ENCODE measurements around the gene EBF3. TPM values are rescaled to one million over a fixed set of nuclear protein-coding genes. Genes with fewer than 3 reads are reported as not detected.

Gene EBF3
- total RNA-seq, 2 experiments from 2014 or later = not detected

DNA sequence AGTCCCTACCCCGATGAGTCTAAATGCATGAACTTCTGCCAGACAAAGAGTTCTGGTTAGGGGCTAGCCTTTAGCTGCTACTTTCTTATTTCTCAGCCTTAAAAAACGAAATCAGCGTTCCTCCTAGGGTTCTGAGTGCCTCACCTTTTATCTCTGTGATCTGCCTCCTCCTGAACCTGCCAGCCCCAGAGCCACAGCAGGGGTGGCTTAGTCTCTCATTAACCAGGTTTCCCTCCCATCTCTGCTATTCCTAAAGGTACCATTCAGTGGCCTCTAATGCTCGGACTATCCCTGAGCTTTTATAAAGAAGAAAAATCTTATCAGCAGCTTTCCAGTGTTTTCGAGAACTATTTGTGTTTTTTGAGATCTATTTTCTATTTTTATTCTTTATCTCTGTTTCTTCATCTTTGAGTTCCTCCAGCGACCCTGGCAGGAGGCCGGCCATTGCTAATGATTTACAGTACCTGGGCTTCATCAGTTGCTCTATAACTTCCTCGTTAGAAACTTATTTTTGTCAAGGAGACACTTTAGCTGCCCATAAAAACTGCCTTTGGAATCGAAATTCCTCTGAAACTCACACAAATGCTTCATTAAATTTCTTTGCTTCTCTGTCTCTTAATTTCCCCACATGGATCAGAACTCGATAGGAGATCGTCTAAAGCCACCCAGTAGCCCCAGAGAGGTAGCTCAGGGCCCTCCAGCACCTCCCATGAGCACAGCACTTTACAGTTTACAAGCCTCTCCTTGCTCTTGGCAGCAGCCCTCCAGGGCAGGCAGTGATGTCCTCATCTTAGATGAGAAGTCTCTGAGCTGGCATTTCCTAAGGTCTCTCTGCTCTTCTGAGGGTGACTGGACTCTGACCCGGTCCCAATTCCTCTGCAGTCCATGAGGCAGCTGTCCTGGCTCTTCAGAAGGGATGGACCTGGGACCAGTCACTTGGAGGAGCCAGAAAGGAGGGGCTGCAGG lies 149.1 kb downstream of the EBF3 start:
- intact Hi-C loops (cut with micrococcal nuclease) = no loop called here
- Mint-ChIP-seq H3K27me3 (no peaks in the 10 kb centered on the region), H3K9me3 (peaks cover 11% of the 10 kb centered on the region), H3K4me3 (no peak overlapping the region), H3K27ac (no peak overlapping the region), H3K4me1 (ENCODE audit: low read depth) (no peaks in the 10 kb centered on the region), H3K36me3 (no peaks in the 10 kb centered on the region)
- CTCF ChIA-PET = no interaction called here
- POLR2A ChIA-PET = no interaction called here
- no peak for DNase-seq

- Mint-ChIP-seq H3K4me3 (no peak overlapping the region), H3K27me3 (no peaks in the 10 kb centered on the region), H3K9me3 (peaks cover 2% of the 10 kb centered on the region), H3K27ac (no peak overlapping the region), H3K36me3 (no peaks in the 10 kb centered on the region), H3K4me1 (ENCODE audit: low read depth) (no peaks in the 10 kb centered on the region)
- intact Hi-C loops (cut with micrococcal nuclease) = no loop called here
- ChIA-PET CTCF (no interaction called here), POLR2A (no interaction called here)
- DNase-seq = no peak
Measured at GRCh38 chr10:129812398-129812797, 151.7 kb downstream of the EBF3 start.

GRCh38 chr10:129811208-129811607 lies 152.9 kb downstream of the EBF3 start:
- no peak overlapping the region for H3K27ac Mint-ChIP-seq
- H3K4me3 Mint-ChIP-seq = no peak overlapping the region
- DNase-seq = no peak
- H3K27me3 Mint-ChIP-seq = no peaks in the 10 kb centered on the region
- ChIA-PET POLR2A (no interaction called here), CTCF (no interaction called here)
- H3K4me1 Mint-ChIP-seq (ENCODE audit: low read depth) = no peaks in the 10 kb centered on the region
- H3K36me3 Mint-ChIP-seq = no peaks in the 10 kb centered on the region
- peaks cover 11% of the 10 kb centered on the region for H3K9me3 Mint-ChIP-seq
- intact Hi-C loops (cut with micrococcal nuclease) = no loop called here

- Mint-ChIP-seq H3K36me3 (no peaks in the 10 kb centered on the region), H3K4me1 (ENCODE audit: low read depth) (no peaks in the 10 kb centered on the region), H3K4me3 (no peak overlapping the region), H3K27ac (no peak overlapping the region), H3K27me3 (no peaks in the 10 kb centered on the region), H3K9me3 (peaks cover 16% of the 10 kb centered on the region)
- intact Hi-C loops (cut with micrococcal nuclease) = no loop called here
- ChIA-PET CTCF (no interaction called here), POLR2A (no interaction called here)
- DNase-seq = no peak
Measured at GRCh38 chr10:129809841-129810240, 154.2 kb downstream of the EBF3 start.

- no peak overlapping the region for H3K4me3 Mint-ChIP-seq
- no peak overlapping the region for H3K27ac Mint-ChIP-seq
- no peaks in the 10 kb centered on the region for H3K4me1 Mint-ChIP-seq (ENCODE audit: low read depth)
- no peak for DNase-seq
- peaks cover 18% of the 10 kb centered on the region for H3K9me3 Mint-ChIP-seq
- intact Hi-C loops (cut with micrococcal nuclease) = no loop called here
- CTCF ChIA-PET = no interaction called here
- POLR2A ChIA-PET = no interaction called here
- no peaks in the 10 kb centered on the region for H3K27me3 Mint-ChIP-seq
- no peaks in the 10 kb centered on the region for H3K36me3 Mint-ChIP-seq
Measured at GRCh38 chr10:129809431-129809830, 154.6 kb downstream of the EBF3 start.

GRCh38 chr10:129808092-129808983 lies 155.7 kb downstream of the EBF3 start:
- Mint-ChIP-seq H3K27ac (no peak overlapping the region), H3K4me3 (no peak overlapping the region), H3K9me3 (peaks cover 29% of the 10 kb centered on the region), H3K4me1 (ENCODE audit: low read depth) (no peaks in the 10 kb centered on the region), H3K36me3 (peaks cover 2% of the 10 kb centered on the region), H3K27me3 (no peaks in the 10 kb centered on the region)
- intact Hi-C loops (cut with micrococcal nuclease) = no loop called here
- no peak for DNase-seq
- POLR2A ChIA-PET = no interaction called here
- CTCF ChIA-PET = no interaction called here

DNA sequence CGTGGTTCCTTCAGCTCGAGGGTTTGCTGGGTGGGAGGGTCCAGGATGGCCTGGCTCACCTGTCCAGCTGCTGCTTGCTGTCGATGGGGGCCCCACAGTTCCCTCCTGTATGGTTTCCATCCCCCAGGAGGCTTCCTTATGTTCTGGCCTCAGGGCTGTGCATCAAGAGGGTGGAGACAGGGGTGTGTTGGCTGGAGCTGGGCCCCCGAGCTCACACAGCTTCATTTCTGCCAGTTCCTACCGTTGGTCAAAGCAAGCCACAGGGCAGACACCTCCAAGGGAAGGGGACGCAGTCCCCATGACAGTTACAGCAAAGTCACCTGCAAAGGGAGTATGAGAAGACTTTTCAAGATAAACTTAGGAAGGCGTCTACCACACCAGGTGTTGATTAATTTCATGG lies 156.9 kb downstream of the EBF3 start:
- DNase-seq = no peak
- Mint-ChIP-seq H3K9me3 (peaks cover 36% of the 10 kb centered on the region), H3K36me3 (peaks cover 2% of the 10 kb centered on the region), H3K4me3 (no peak overlapping the region), H3K4me1 (ENCODE audit: low read depth) (no peaks in the 10 kb centered on the region), H3K27me3 (no peaks in the 10 kb centered on the region), H3K27ac (no peak overlapping the region)
- ChIA-PET CTCF (no interaction called here), POLR2A (no interaction called here)
- intact Hi-C loops (cut with micrococcal nuclease) = no loop called here

DNA sequence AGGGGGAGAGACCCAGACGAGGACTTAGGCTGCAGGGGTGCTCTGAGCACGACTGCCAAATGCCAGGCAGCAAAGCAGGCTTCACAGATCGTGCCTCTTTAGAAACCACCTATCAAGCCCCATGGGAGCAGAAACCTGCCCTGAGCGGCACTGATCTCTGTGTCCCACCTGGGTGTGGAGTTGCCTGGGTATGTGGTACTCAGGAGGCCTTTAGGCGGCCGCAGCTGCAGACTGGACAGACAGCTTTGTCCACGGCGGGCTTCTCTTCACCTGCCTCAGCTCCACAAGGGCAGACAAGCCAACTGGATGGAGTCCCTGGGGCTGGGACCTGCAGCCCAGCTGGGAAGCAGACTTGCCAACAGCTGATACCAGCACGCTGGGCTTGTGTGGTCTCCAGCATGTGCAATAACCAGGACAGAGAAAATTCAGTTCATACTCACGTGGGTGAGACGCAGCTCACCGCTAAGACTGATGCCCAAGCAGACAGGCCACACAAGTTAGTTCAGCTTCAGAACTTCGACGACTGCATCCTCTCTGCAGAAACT lies 163.2 kb downstream of the EBF3 start:
- H3K36me3 Mint-ChIP-seq = peaks cover 3% of the 10 kb centered on the region
- no peak overlapping the region for H3K4me3 Mint-ChIP-seq
- intact Hi-C loops (cut with micrococcal nuclease) = no loop called here
- POLR2A ChIA-PET = no interaction called here
- no peak for DNase-seq
- CTCF ChIA-PET = no interaction called here
- H3K4me1 Mint-ChIP-seq (ENCODE audit: low read depth) = no peaks in the 10 kb centered on the region
- H3K27me3 Mint-ChIP-seq = no peaks in the 10 kb centered on the region
- peaks cover 55% of the 10 kb centered on the region for H3K9me3 Mint-ChIP-seq
- no peak overlapping the region for H3K27ac Mint-ChIP-seq

DNA sequence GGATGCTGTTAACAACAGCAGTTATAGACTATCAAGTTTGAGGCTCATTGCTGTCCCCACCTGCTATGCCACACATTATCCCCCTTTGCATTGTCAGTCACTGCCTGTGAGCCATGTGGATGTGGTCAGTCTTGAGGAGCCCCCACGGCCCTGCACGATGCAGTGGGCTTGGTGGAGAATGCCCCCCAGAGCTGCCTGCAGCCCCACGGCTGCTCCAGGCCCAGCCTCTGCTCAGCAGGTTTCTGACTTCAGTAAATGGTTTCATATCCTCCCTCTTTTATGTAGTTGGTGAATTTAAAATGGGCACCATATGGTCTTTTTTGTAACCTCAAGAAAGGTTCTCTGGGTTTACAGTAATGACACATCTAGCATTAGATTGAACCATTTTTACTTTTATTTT lies 164.1 kb downstream of the EBF3 start:
- Mint-ChIP-seq H3K9me3 (peaks cover 58% of the 10 kb centered on the region), H3K27ac (no peak overlapping the region)
- CTCF ChIA-PET = no interaction called here

GRCh38 chr10:129796710-129797420 lies 167.2 kb downstream of the EBF3 start:
- no peaks in the 10 kb centered on the region for H3K27me3 Mint-ChIP-seq
- ChIA-PET POLR2A (no interaction called here), CTCF (no interaction called here)
- no peak overlapping the region for H3K4me3 Mint-ChIP-seq
- no peak overlapping the region for H3K27ac Mint-ChIP-seq
- peaks cover 3% of the 10 kb centered on the region for H3K36me3 Mint-ChIP-seq
- no peak for DNase-seq
- peaks cover 67% of the 10 kb centered on the region for H3K9me3 Mint-ChIP-seq
- H3K4me1 Mint-ChIP-seq (ENCODE audit: low read depth) = no peaks in the 10 kb centered on the region
- intact Hi-C loops (cut with micrococcal nuclease) = no loop called here

More for the DNA sequence above, 164.1 kb downstream of the EBF3 start:
- Mint-ChIP-seq H3K27me3 (no peaks in the 10 kb centered on the region), H3K4me3 (no peak overlapping the region), H3K36me3 (peaks cover 5% of the 10 kb centered on the region), H3K4me1 (ENCODE audit: low read depth) (no peaks in the 10 kb centered on the region)
- intact Hi-C loops (cut with micrococcal nuclease) = no loop called here
- DNase-seq = no peak
- POLR2A ChIA-PET = no interaction called here

- POLR2A ChIA-PET = no interaction called here
- DNase-seq = no peak
- Mint-ChIP-seq H3K27ac (no peak overlapping the region), H3K4me3 (no peak overlapping the region), H3K9me3 (peaks cover 84% of the 10 kb centered on the region), H3K27me3 (no peaks in the 10 kb centered on the region), H3K4me1 (ENCODE audit: low read depth) (no peaks in the 10 kb centered on the region), H3K36me3 (peaks cover 3% of the 10 kb centered on the region)
- intact Hi-C loops (cut with micrococcal nuclease) = no loop called here
- CTCF ChIA-PET = no interaction called here
Measured at GRCh38 chr10:129793996-129794395, 170.1 kb downstream of the EBF3 start.

GRCh38 chr10:129793479-129793878 lies 170.6 kb downstream of the EBF3 start:
- ChIA-PET CTCF (no interaction called here), POLR2A (no interaction called here)
- Mint-ChIP-seq H3K27ac (no peak overlapping the region), H3K4me1 (ENCODE audit: low read depth) (no peaks in the 10 kb centered on the region), H3K9me3 (peaks cover 80% of the 10 kb centered on the region), H3K36me3 (peaks cover 3% of the 10 kb centered on the region), H3K27me3 (no peaks in the 10 kb centered on the region), H3K4me3 (no peak overlapping the region)
- no peak for DNase-seq
- intact Hi-C loops (cut with micrococcal nuclease) = no loop called here
